Ishikawa (cell line): ENCODE data around the gene ASS1.

Experiments used
- CEBPB ChIP-seq: IDR thresholded peaks from 2 replicates; pipeline ENCODE4 v1.6.1; 2012
- CREB1 ChIP-seq: IDR thresholded peaks from 2 replicates; pipeline ENCODE4 v1.6.1; 2012; ENCODE audit warnings: low read depth
- EGR1 ChIP-seq: IDR thresholded peaks from 2 replicates; pipeline ENCODE4 v1.6.1; 2012
- EP300 ChIP-seq: IDR thresholded peaks from 2 replicates; pipeline ENCODE4 v1.6.1; 2012; ENCODE audit warnings: borderline replicate concordance
- FOXM1 ChIP-seq: IDR thresholded peaks from 2 replicates; pipeline ENCODE4 v1.6.1; 2012; ENCODE audit warnings: low read depth, borderline replicate concordance
- NFIC ChIP-seq: IDR thresholded peaks from 2 replicates; pipeline ENCODE4 v1.6.1; 2012
- RAD21 ChIP-seq: IDR thresholded peaks from 2 replicates; pipeline ENCODE4 v1.6.1; 2012; ENCODE audit warnings: low read depth
- TAF1 ChIP-seq: IDR thresholded peaks from 2 replicates; pipeline ENCODE4 v1.6.1; 2012; ENCODE audit warnings: low read depth, mild to moderate bottlenecking
- TEAD4 ChIP-seq: IDR thresholded peaks from 2 replicates; pipeline ENCODE4 v1.6.1; 2012
- YY1 ChIP-seq: IDR thresholded peaks from 2 replicates; pipeline ENCODE4 v1.6.1; 2012; ENCODE audit warnings: low read depth
- TF ChIP-seq, protein P1 (sequence below): IDR thresholded peaks from 2 replicates; pipeline ENCODE4 v1.6.1; 2012; ENCODE audit warnings: low read depth, mild to moderate bottlenecking
- TF ChIP-seq, protein P2 (sequence below): IDR thresholded peaks from 2 replicates; pipeline ENCODE4 v1.6.1; 2012

GRCh38 chr9:130419521-130420035 is 25.2 kb upstream of the ASS1 start:
- TF ChIP-seq TAF1: no peak
- TF ChIP-seq TEAD4: no peak
- TF ChIP-seq, protein P1, sequence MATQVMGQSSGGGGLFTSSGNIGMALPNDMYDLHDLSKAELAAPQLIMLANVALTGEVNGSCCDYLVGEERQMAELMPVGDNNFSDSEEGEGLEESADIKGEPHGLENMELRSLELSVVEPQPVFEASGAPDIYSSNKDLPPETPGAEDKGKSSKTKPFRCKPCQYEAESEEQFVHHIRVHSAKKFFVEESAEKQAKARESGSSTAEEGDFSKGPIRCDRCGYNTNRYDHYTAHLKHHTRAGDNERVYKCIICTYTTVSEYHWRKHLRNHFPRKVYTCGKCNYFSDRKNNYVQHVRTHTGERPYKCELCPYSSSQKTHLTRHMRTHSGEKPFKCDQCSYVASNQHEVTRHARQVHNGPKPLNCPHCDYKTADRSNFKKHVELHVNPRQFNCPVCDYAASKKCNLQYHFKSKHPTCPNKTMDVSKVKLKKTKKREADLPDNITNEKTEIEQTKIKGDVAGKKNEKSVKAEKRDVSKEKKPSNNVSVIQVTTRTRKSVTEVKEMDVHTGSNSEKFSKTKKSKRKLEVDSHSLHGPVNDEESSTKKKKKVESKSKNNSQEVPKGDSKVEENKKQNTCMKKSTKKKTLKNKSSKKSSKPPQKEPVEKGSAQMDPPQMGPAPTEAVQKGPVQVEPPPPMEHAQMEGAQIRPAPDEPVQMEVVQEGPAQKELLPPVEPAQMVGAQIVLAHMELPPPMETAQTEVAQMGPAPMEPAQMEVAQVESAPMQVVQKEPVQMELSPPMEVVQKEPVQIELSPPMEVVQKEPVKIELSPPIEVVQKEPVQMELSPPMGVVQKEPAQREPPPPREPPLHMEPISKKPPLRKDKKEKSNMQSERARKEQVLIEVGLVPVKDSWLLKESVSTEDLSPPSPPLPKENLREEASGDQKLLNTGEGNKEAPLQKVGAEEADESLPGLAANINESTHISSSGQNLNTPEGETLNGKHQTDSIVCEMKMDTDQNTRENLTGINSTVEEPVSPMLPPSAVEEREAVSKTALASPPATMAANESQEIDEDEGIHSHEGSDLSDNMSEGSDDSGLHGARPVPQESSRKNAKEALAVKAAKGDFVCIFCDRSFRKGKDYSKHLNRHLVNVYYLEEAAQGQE: no peak
- TF ChIP-seq NFIC: no peak
- TF ChIP-seq EGR1: no peak
- no peak for TF ChIP-seq YY1
- no peak for TF ChIP-seq EP300
- no peak for TF ChIP-seq CREB1
- no peak for TF ChIP-seq CEBPB
- no peak for TF ChIP-seq RAD21
- TF ChIP-seq, protein P2, sequence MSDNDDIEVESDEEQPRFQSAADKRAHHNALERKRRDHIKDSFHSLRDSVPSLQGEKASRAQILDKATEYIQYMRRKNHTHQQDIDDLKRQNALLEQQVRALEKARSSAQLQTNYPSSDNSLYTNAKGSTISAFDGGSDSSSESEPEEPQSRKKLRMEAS: no peak
- no peak for TF ChIP-seq FOXM1
